AG04450 (cell line): Measurements from ENCODE around the gene HTR1E. TPM values are rescaled to one million over a fixed set of nuclear protein-coding genes. Genes with fewer than 3 reads are reported as not detected.

ENCODE experiments used
- CTCF ChIA-PET: fragments of 300-600, 350-600 bp; formaldehyde crosslinking; extraction: SDS; loops from one replicate; lab custom pipeline; 2022; ENCODE audit warnings: antibody characterized with exemption, inconsistent platforms; lab: Charles Lee
- POLR2A ChIA-PET: fragments of 350-600 bp; formaldehyde crosslinking; extraction: SDS; loops from one replicate; lab custom pipeline; 2021; ENCODE audit warnings: antibody characterized with exemption, inconsistent platforms; lab: Yijun Ruan, JAX
- DNase-seq: peaks from one replicate; pipeline ENCODE4 v3.0.0-alpha.2; 2011; ENCODE audit warnings: low read depth, low spot score
- H3K27ac ChIP-seq: one replicate; pipeline ENCODE4 v1.5.1; 2012; ENCODE audit warnings: low read depth, low read length, control low read depth
- H3K27me3 ChIP-seq: one replicate; pipeline ENCODE4 v1.6.0; 2012; ENCODE audit warnings: low read length; ENCODE audit not compliant: control insufficient read depth, insufficient read depth
- H3K4me3 ChIP-seq: 2 replicates; pipeline ENCODE4 v1.5.1; 2011; ENCODE audit warnings: mild to moderate bottlenecking, low read depth, low read length, control low read depth
- H3K9me3 ChIP-seq: 2 replicates; pipeline ENCODE4 v1.5.1; 2012; ENCODE audit warnings: low read length; ENCODE audit not compliant: control insufficient read depth, insufficient read depth
- CTCF ChIP-seq: IDR thresholded peaks from 2 replicates; pipeline ENCODE4 v1.5.1; 2011; ENCODE audit warnings: low read depth, low read length, control low read depth, inconsistent platforms
- polyA plus RNA-seq: library from polyadenylated mRNA; depleted of rRNA; stranded (reverse); fragments of >200 nt; gene quantifications from 2 replicates; pipeline ENCODE4 v1.2.3, GENCODE V29; 2011

The HTR1E gene
- polyA plus RNA-seq, 1 experiment, result not detected

GRCh38 chr6:86943819-86944407 lies 6.6 kb downstream of the HTR1E start:
- Histone ChIP-seq H3K27ac (no peak overlapping the region), H3K4me3 (no peak overlapping the region), H3K27me3 (no peaks in the 10 kb centered on the region), H3K9me3 (no peaks in the 10 kb centered on the region)
- POLR2A ChIA-PET, result no interaction called here
- DNase-seq, result no peak
- CTCF ChIA-PET, result no interaction called here
- no peak for TF ChIP-seq CTCF

- CTCF ChIA-PET, result no interaction called here
- POLR2A ChIA-PET, result no interaction called here
- H3K4me3 ChIP-seq, result no peak overlapping the region
- DNase-seq, result no peak
- TF ChIP-seq CTCF, result no peak
- no peak overlapping the region for H3K27ac ChIP-seq
- H3K9me3 ChIP-seq, result no peaks in the 10 kb centered on the region
- H3K27me3 ChIP-seq, result no peaks in the 10 kb centered on the region
Measured at GRCh38 chr6:86949771-86950170, 12.4 kb downstream of the HTR1E start.

- DNase-seq, result no peak
Measured at GRCh38 chr6:86952991-86953390, 15.7 kb downstream of the HTR1E start.

GRCh38 chr6:86959656-86960055 lies 22.3 kb downstream of the HTR1E start:
- DNase-seq, result no peak
- CTCF ChIA-PET, result no interaction called here
- TF ChIP-seq CTCF, result no peak
- Histone ChIP-seq H3K9me3 (no peaks in the 10 kb centered on the region), H3K27ac (no peak overlapping the region), H3K27me3 (no peaks in the 10 kb centered on the region), H3K4me3 (no peak overlapping the region)
- POLR2A ChIA-PET, result no interaction called here

More at GRCh38 chr6:86952991-86953390, 15.7 kb downstream of the HTR1E start:
- ChIA-PET POLR2A (no interaction called here), CTCF (interaction anchor here (1.7 kb wide), 1 partner anchor 17 kb away, joined by 3 read pairs; no protein-coding TSS in a partner anchor)
- TF ChIP-seq CTCF, result no peak
- no peak overlapping the region for H3K4me3 ChIP-seq
- no peak overlapping the region for H3K27ac ChIP-seq
- H3K27me3 ChIP-seq, result no peaks in the 10 kb centered on the region
- H3K9me3 ChIP-seq, result no peaks in the 10 kb centered on the region

GRCh38 chr6:86961455-86962200 lies 24.3 kb downstream of the HTR1E start:
- CTCF ChIA-PET, result no interaction called here
- TF ChIP-seq CTCF, result no peak
- POLR2A ChIA-PET, result no interaction called here
- no peak for DNase-seq
- Histone ChIP-seq H3K27ac (no peak overlapping the region), H3K9me3 (no peaks in the 10 kb centered on the region), H3K27me3 (no peaks in the 10 kb centered on the region), H3K4me3 (no peak overlapping the region)
